Spleen (tissue), 11 donors: ENCODE data around the gene SORCS2. TPM values are rescaled to one million over a fixed set of nuclear protein-coding genes. Genes with fewer than 3 reads are reported as not detected.

Experiments
- microRNA-seq, 3 donors: library from miRNA; unstranded; fragments of <30 nt; microRNA quantifications; one replicate each; pipeline versions ENCODE4 to v1.1.0, GENCODE V29; 2019 to 2020
- polyA plus RNA-seq, 3 donors: library from polyadenylated mRNA; stranded (reverse); fragments of 200-250 nt; gene quantifications; one replicate each; pipeline ENCODE4 v1.2.1, GENCODE V29; 2013
- small RNA-seq, 4 donors: library from RNA; depleted of rRNA; stranded (forward); fragments of <200 nt; gene quantifications; one replicate each; pipeline ENCODE3, GENCODE V24; 2016
- total RNA-seq, 7 donors: library from RNA; depleted of rRNA in 3 of 7; stranded (reverse); fragments of >200 nt in 3 of 7; fragmentation: NEBNext Ultra II Directional in 4 of 7; extraction: Animal tissue kit (Norgen Biotek cat#: 25700) in 4 of 7; gene quantifications; one replicate each; pipeline versions ENCODE4 v1.1.0 to v1.2.1, GENCODE V29; 2016 to 2021
- donor health status: healthy with polysubstance abuse.
- donor health status: DM: no; HTN: no; CAD: no; lungs with moderate emphysema.
- donor health status: DM: no; HTN: no; CAD: no.
- donor health status: Bipolar disorder and iron deficiency.
- donor health status: healthy.
- donor health status: DM: no; HTN: no; CAD: no.
- donor health status: DM: yes; HTN: yes; CAD: no.

SORCS2 gene
- total and polyA plus RNA-seq, 10 donors, result 0.33 to 1.6 (median 0.60) TPM

Small RNA genes within 50 kb of the gene (microRNA-seq; reads per million reads assigned to microRNA genes)
- gene MIR4274, result 0 reads per million in 3 donors
- 0 to 0.28 (median 0) reads per million in 3 donors for gene MIR4798

Small RNA genes within 50 kb of the gene (small RNA-seq; reads per million reads assigned to genes)
- gene MIR4274, result 0 reads per million in 4 donors
- gene MIR4798, result 0 reads per million in 4 donors

Other genes starting within 250 kb of the SORCS2 start
- 10 to 100 TPM; 22.6 to 32.2 (median 27.1) TPM for gene TADA2B, start 149.2 kb upstream of the SORCS2 start, total RNA-seq
- 10 to 100 TPM in 2 of 3 donors, 1 to 10 TPM in 1; 9.9 to 15.6 (median 10.8) TPM for gene TADA2B, start 149.2 kb upstream of the SORCS2 start, polyA plus RNA-seq
- 10 to 100 TPM; 21.3 to 42.7 (median 32.7) TPM for gene GRPEL1, start 124.5 kb upstream of the SORCS2 start, total RNA-seq
- gene GRPEL1, start 124.5 kb upstream of the SORCS2 start, polyA plus RNA-seq, result 10 to 100 TPM; 17.6 to 29.6 (median 23.8) TPM
- not detected for gene PSAPL1, start 242.4 kb downstream of the SORCS2 start, total RNA-seq
- gene PSAPL1, start 242.4 kb downstream of the SORCS2 start, polyA plus RNA-seq, result not detected